Activated T-helper 1 cell treated with anti-CD3 and anti-CD28 coated beads, Interleukin-12 subunit alpha, Interleukin-12 subunit beta, Interleukin-2, Interleukin-4 antibody, amounts not matched to agents 30 ng/mL and 10 ng/mL and 1 ng/mL, durations not matched to agents 14 hours and 24 hours and 36 hours (primary cell): Measurements from ENCODE around the gene KIAA0513. TPM values are rescaled to one million over a fixed set of nuclear protein-coding genes. Genes with fewer than 3 reads are reported as not detected.

Experiments
- DNase-seq: peaks from one replicate; pipeline ENCODE4 v3.0.0; 2021; ENCODE audit warnings: low spot score
- H3K27ac Mint-ChIP-seq: one replicate; pipeline ENCODE4 v1.8.0; 2021; ENCODE audit warnings: mild to moderate bottlenecking, mixed read lengths
- H3K27me3 Mint-ChIP-seq: one replicate; pipeline ENCODE4 v1.8.0; 2022; ENCODE audit warnings: mild to moderate bottlenecking, moderate library complexity, mixed read lengths; ENCODE audit not compliant: insufficient read depth
- H3K36me3 Mint-ChIP-seq: one replicate; pipeline ENCODE4 v1.8.0; 2021; ENCODE audit warnings: low read depth, mixed read lengths
- H3K4me1 Mint-ChIP-seq: one replicate; pipeline ENCODE4 v1.8.0; 2021; ENCODE audit warnings: low read depth, mixed read lengths
- H3K4me3 Mint-ChIP-seq: one replicate; pipeline ENCODE4 v1.8.0; 2021; ENCODE audit warnings: mild to moderate bottlenecking, moderate library complexity, mixed read lengths
- H3K9me3 Mint-ChIP-seq: one replicate; pipeline ENCODE4 v1.8.0; 2021; ENCODE audit warnings: mixed read lengths
- intact Hi-C: fragments of 100-400 bp; cut with micrococcal nuclease; formaldehyde crosslinking; loops from one replicate; pipeline ENCODE4 v1.15.1; 2024
- total RNA-seq: library from RNA; stranded (reverse); gene quantifications from 2 replicates; pipeline ENCODE4 v1.2.3, GENCODE V29; 2022

KIAA0513 gene
- total RNA-seq, 1 donor from 2014 or later = 12.9 TPM

- no peaks in the 10 kb centered on the region for H3K9me3 Mint-ChIP-seq
- intact Hi-C loops = no loop called here
- H3K36me3 Mint-ChIP-seq = peaks cover 3% of the 10 kb centered on the region
- no peaks in the 10 kb centered on the region for H3K4me1 Mint-ChIP-seq
- no peaks in the 10 kb centered on the region for H3K27me3 Mint-ChIP-seq
- no peak overlapping the region for H3K27ac Mint-ChIP-seq
- H3K4me3 Mint-ChIP-seq = no peak overlapping the region
- DNase-seq = no peak
Observed at GRCh38 chr16:85064186-85064585, 36.6 kb downstream of the KIAA0513 start.

DNA sequence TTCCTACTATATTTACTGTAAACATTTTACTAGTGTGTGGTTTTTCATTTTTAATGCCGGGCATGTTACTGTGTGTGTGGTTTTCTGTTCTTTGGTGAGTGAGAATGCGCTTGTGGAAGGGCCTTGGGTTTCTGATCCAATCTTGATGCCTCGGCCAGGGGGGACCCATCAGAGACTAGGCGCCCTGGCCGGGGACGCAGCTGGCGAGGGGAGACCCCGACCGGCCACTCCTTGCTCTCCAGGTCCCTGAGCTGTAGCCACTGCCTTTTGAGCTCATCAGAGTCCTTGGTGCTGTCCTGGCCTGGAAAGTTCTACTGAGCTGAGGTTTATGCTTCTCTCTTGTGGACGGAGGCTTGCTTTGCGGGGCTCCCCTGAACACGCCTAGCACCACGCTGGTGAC is 37.5 kb downstream of the KIAA0513 start:
- Mint-ChIP-seq H3K9me3 (no peaks in the 10 kb centered on the region), H3K27me3 (no peaks in the 10 kb centered on the region), H3K4me1 (no peaks in the 10 kb centered on the region), H3K4me3 (no peak overlapping the region), H3K36me3 (peaks cover 3% of the 10 kb centered on the region), H3K27ac (no peak overlapping the region)
- DNase-seq = no peak
- intact Hi-C loops = no loop called here

DNA sequence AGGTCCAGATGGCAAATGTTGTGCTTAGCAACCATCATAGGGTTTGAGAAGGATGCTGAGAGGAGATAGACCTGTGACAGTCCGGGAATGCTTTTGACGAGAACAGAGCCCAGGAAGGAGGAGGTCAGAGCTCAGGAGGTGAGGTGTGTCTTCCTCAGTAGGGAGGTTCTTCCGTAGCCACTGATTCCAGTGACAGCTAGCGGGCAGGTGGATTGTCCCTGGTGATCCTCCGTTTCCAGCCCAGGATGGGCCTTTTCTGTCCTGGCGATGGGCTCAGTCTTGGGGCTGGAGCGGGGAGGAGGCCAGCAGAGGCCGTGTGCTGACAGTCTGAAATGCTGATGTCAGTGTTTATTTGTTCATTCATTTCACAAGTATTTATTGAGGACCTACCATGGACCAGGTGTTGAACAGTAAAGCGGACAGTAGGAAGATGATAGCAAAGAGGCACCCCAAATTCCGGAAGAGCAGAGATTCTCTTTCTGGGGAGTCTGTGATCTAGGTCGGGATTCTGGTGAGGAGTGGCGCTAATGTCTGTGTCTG is 38.8 kb downstream of the KIAA0513 start:
- Mint-ChIP-seq H3K27ac (no peak overlapping the region), H3K36me3 (peaks cover 3% of the 10 kb centered on the region), H3K27me3 (no peaks in the 10 kb centered on the region), H3K9me3 (no peaks in the 10 kb centered on the region), H3K4me3 (no peak overlapping the region), H3K4me1 (no peaks in the 10 kb centered on the region)
- DNase-seq = no peak
- intact Hi-C loops = no loop called here

DNA sequence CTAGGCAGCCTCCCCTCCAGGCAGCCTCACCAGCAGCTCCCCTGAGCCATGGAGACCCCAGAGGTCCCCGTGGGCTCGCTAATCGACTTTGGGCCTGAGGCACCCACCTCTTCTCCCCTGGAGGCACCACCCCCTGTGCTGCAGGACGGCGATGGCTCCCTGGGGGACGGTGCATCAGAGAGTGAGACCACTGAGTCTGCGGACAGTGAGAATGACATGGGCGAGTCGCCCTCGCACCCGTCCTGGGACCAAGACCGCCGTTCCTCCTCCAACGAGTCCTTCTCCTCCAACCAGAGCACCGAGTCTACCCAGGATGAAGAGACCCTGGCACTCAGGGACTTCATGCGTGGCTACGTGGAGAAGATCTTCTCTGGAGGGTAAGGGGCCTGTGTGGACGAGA is 39.4 kb downstream of the KIAA0513 start:
- no peak for DNase-seq
- Mint-ChIP-seq H3K36me3 (peaks cover 4% of the 10 kb centered on the region), H3K4me3 (no peak overlapping the region), H3K27ac (no peak overlapping the region), H3K9me3 (no peaks in the 10 kb centered on the region), H3K4me1 (no peaks in the 10 kb centered on the region), H3K27me3 (no peaks in the 10 kb centered on the region)
- intact Hi-C loops = no loop called here

DNA sequence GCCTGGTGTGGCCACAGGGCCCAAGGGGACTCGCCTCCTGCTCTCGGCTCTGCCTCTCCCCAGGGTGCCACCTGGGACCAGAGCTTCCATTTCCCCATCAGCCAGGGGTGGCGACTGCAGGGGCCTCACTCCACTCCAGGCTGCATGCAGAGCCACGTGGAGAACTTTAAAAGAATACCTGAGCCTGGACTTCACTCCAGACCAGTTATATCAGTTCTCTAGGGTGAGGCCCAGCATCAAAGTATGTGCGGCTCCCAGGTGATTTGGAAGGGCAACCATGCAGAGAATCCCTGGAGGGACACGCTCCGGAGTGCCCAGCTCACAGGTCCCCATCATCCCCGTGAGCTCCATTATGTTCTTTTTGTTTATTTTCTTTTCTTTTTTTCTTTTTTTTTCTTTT is 39.8 kb downstream of the KIAA0513 start:
- Mint-ChIP-seq H3K9me3 (no peaks in the 10 kb centered on the region), H3K27ac (no peak overlapping the region), H3K4me1 (no peaks in the 10 kb centered on the region), H3K36me3 (peaks cover 5% of the 10 kb centered on the region), H3K4me3 (no peak overlapping the region), H3K27me3 (no peaks in the 10 kb centered on the region)
- intact Hi-C loops = no loop called here
- no peak for DNase-seq

- Mint-ChIP-seq H3K4me3 (no peak overlapping the region), H3K9me3 (no peaks in the 10 kb centered on the region), H3K27me3 (no peaks in the 10 kb centered on the region), H3K27ac (no peak overlapping the region), H3K4me1 (no peaks in the 10 kb centered on the region), H3K36me3 (peaks cover 5% of the 10 kb centered on the region)
- DNase-seq = no peak
- intact Hi-C loops = no loop called here
Observed at GRCh38 chr16:85068746-85069145, 41.2 kb downstream of the KIAA0513 start.

GRCh38 chr16:85069171-85069570 is 41.6 kb downstream of the KIAA0513 start:
- Mint-ChIP-seq H3K4me1 (no peaks in the 10 kb centered on the region), H3K27ac (no peak overlapping the region), H3K27me3 (no peaks in the 10 kb centered on the region), H3K9me3 (no peaks in the 10 kb centered on the region), H3K4me3 (no peak overlapping the region), H3K36me3 (peaks cover 4% of the 10 kb centered on the region)
- intact Hi-C loops = no loop called here
- DNase-seq = no peak

DNA sequence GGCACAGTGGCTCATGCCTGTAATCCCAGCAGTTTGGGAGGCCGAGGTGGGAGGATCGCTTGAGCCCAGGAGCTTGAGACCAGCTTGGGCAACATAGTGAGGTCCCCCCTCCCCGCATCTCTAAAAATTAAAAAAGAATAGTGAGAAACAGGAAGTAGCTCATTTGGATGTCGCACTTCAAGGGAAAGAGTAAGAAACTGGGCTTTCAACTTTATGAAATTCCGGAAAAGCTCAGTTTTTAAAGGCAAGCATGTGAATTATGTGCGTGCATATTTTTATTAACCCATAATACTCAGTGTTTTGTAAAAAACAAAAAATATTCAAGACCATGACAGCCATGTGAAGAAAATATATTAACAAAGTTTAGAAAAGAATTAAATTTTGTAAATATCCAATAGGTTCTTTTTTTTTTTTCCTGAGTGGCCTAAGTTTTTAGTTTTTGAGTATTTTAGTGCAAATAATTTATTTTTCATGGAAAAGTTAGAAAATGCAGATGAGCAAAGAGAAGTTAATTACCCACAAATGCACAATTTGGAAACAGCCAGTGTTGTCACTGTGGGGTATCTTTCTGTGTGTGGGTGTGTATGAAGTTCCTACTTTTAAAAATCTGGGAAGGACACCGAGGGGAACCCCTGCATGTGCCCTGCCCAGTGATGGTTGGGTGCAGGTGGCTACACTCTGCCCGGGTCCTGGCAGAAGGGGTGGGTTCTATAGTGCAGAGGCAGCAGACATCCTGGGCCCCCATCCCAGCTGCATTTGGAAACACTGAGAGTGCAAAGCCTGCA is 44.7 kb downstream of the KIAA0513 start:
- no peaks in the 10 kb centered on the region for H3K27me3 Mint-ChIP-seq
- H3K4me1 Mint-ChIP-seq = no peaks in the 10 kb centered on the region
- no peak overlapping the region for H3K4me3 Mint-ChIP-seq
- H3K36me3 Mint-ChIP-seq = peaks cover 5% of the 10 kb centered on the region
- DNase-seq = no peak
- intact Hi-C loops = no loop called here
- H3K27ac Mint-ChIP-seq = no peak overlapping the region
- no peaks in the 10 kb centered on the region for H3K9me3 Mint-ChIP-seq

GRCh38 chr16:85072947-85073346 is 45.4 kb downstream of the KIAA0513 start:
- no peaks in the 10 kb centered on the region for H3K4me1 Mint-ChIP-seq
- no peak for DNase-seq
- H3K27ac Mint-ChIP-seq = no peak overlapping the region
- no peaks in the 10 kb centered on the region for H3K27me3 Mint-ChIP-seq
- no peak overlapping the region for H3K4me3 Mint-ChIP-seq
- H3K36me3 Mint-ChIP-seq = peaks cover 5% of the 10 kb centered on the region
- H3K9me3 Mint-ChIP-seq = no peaks in the 10 kb centered on the region
- intact Hi-C loops = no loop called here

- DNase-seq = no peak
- Mint-ChIP-seq H3K27me3 (no peaks in the 10 kb centered on the region), H3K9me3 (no peaks in the 10 kb centered on the region), H3K4me1 (no peaks in the 10 kb centered on the region), H3K36me3 (peaks cover 6% of the 10 kb centered on the region), H3K4me3 (no peak overlapping the region), H3K27ac (no peak overlapping the region)
- intact Hi-C loops = no loop called here
Observed at GRCh38 chr16:85074225-85074914, 46.8 kb downstream of the KIAA0513 start.

GRCh38 chr16:85075236-85075924 is 47.8 kb downstream of the KIAA0513 start:
- H3K4me3 Mint-ChIP-seq = no peak overlapping the region
- no peak overlapping the region for H3K27ac Mint-ChIP-seq
- DNase-seq = no peak
- no peaks in the 10 kb centered on the region for H3K4me1 Mint-ChIP-seq
- no peaks in the 10 kb centered on the region for H3K9me3 Mint-ChIP-seq
- H3K27me3 Mint-ChIP-seq = no peaks in the 10 kb centered on the region
- intact Hi-C loops = no loop called here
- peaks cover 6% of the 10 kb centered on the region for H3K36me3 Mint-ChIP-seq

DNA sequence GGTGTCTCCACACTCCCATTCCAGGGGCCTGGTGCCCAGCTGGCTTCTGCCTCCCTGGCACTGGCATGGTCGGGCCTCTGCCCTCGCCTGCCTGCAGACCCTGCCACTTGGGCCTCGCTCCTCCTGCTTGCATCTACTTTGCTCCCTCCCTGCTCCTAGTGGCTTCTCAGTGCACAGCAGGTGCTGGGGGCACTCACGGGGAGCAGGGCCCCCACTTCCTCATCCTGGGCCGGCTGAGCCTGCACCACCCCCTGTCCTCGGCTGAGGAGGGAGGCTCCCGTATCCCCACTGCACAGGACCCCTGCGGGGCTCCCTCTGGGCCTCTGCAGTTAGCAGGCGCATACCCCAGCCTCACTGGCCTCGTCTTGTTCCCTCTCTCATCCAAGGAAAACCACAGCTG is 49.4 kb downstream of the KIAA0513 start:
- H3K4me3 Mint-ChIP-seq = no peak overlapping the region
- no peaks in the 10 kb centered on the region for H3K27me3 Mint-ChIP-seq
- H3K9me3 Mint-ChIP-seq = no peaks in the 10 kb centered on the region
- no peaks in the 10 kb centered on the region for H3K4me1 Mint-ChIP-seq
- peaks cover 4% of the 10 kb centered on the region for H3K36me3 Mint-ChIP-seq
- intact Hi-C loops = no loop called here
- H3K27ac Mint-ChIP-seq = no peak overlapping the region
- DNase-seq = no peak

GRCh38 chr16:85077576-85078125 is 50.1 kb downstream of the KIAA0513 start:
- no peaks in the 10 kb centered on the region for H3K27me3 Mint-ChIP-seq
- H3K4me3 Mint-ChIP-seq = no peak overlapping the region
- intact Hi-C loops = no loop called here
- no peak for DNase-seq
- H3K4me1 Mint-ChIP-seq = no peaks in the 10 kb centered on the region
- no peak overlapping the region for H3K27ac Mint-ChIP-seq
- H3K36me3 Mint-ChIP-seq = peaks cover 4% of the 10 kb centered on the region
- no peaks in the 10 kb centered on the region for H3K9me3 Mint-ChIP-seq
